Transverse colon (tissue), 4 donors: ENCODE data around the gene RNF183.

Experiments
- POLR2AphosphoS5 ChIP-seq, 3 donors: sonication (generic); formaldehyde crosslinking; IDR thresholded peaks; one replicate each; pipeline ENCODE4 v1.6.1; 2016; ENCODE audit warnings: antibody characterized with exemption in 3 of 3
- TF ChIP-seq, protein P1 (sequence below), 5 experiments: fragments of 200-600 bp in 3 of 5; fragments of 450-650 bp in 2 of 5; sonication (generic) in 3 of 5; IDR thresholded peaks; 1 replicate in 2 of 5; 2 replicates in 3 of 5; pipeline ENCODE4 v1.5.1; 2016 to 2017; ENCODE audit warnings: antibody characterized with exemption in 5 of 5, inconsistent platforms in 3 of 5, mild to moderate bottlenecking in 2 of 5, moderate library complexity in 1 of 5

DNA sequence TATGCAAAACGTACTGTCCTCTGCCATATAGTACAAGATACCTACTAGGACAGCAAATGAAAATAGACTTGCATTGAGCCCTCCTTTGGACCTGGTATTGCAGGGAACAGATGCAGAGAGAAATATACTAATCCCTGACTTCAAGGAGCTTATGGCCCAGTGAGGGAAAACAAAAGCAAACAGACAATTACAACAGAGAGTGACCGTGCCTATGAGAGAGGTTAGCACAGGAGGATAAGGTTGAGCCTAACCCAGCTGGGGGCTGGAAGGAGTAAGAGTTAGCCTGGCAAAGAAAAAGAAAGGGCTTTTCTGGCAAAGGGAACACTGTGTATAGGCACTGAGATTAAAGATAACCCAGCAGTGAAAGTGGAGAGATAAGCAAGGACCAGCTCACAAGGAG is 33.3 kb downstream of the RNF183 start:
- TF ChIP-seq, protein P1, sequence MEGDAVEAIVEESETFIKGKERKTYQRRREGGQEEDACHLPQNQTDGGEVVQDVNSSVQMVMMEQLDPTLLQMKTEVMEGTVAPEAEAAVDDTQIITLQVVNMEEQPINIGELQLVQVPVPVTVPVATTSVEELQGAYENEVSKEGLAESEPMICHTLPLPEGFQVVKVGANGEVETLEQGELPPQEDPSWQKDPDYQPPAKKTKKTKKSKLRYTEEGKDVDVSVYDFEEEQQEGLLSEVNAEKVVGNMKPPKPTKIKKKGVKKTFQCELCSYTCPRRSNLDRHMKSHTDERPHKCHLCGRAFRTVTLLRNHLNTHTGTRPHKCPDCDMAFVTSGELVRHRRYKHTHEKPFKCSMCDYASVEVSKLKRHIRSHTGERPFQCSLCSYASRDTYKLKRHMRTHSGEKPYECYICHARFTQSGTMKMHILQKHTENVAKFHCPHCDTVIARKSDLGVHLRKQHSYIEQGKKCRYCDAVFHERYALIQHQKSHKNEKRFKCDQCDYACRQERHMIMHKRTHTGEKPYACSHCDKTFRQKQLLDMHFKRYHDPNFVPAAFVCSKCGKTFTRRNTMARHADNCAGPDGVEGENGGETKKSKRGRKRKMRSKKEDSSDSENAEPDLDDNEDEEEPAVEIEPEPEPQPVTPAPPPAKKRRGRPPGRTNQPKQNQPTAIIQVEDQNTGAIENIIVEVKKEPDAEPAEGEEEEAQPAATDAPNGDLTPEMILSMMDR (IDR thresholded peaks at IDR 0.05): no peak
- TF ChIP-seq POLR2AphosphoS5 (IDR thresholded peaks at IDR 0.05): no peak
